ENCODE results near the gene CDC42SE2.
"Not testable (repeated sequence)": the region's sequence is repeated elsewhere in the genome, so short reads cannot be mapped to it uniquely, and the experiment has no call there.

CDC42SE2 gene

DNA sequence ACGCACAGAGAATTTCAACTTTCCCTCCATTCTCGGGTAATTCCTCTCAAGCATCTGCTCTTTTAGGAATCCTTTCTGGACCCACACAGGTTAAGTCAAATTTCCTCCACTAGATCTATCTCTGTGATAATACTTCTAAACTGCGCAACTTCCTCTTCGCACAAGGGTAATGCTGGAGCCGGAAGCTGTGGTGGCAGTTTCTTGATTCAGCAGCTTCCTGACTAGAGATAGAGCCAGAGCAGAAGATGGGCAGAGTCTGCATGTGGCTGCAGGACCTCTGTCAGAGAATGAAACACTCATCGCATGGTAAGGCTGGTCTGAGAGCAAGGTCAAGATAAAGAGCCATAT is 11.1 kb upstream of the CDC42SE2 start:
- no peak for FAIRE-seq

DNA sequence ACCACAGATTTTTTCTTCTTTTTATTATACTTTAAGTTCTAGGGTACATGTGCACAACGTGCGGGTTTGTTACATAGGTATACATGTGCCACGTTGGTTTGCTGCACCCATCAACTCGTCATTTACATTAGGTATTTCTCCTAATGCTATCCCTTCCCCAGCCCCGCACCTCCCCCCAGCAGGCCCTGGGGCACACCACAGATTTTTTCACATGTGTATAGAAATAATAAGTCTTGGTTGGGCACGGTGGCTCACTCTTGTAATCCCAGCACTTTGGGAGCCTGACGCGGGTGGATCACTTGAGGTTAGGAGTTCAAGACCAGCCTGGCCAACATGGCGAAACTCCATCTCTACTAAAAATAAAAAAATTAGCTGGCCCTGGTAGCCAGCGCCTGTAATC is 9.8 kb upstream of the CDC42SE2 start:
- not testable (repeated sequence) for FAIRE-seq

DNA sequence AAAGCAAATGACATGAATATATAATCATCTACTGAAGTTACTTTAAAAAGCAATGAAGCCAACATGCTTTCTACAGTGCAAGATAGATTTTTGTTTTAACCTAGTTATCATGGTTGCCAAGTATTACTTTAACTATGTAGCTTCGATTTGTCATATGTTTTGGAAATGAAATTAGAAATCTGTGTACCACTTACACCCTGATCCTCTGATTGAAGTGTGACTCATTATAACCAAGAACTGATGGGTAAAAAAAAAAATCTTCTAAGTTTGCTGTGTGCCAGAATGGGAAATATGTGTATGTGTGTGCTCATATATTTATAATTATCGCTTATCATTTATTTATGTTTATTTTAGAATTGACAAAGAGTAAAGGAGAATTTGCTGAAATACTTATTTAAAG is 9.1 kb upstream of the CDC42SE2 start:
- no peak for FAIRE-seq

DNA sequence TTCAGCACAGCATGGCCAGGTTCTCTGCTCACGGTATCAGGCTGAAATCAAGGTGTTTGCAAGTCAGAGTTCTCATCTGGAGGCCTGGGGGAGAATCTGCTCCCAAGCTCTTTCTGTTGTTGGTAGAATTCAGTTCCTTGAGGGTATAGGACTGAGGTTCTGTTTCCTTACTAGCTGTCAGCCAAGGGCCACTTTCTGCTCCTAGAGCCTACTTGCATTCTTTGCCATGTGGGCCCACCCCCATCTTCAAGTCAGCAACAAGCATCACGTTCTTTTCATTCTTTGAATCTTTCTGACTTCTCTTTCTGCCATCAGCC is 7.4 kb upstream of the CDC42SE2 start:
- FAIRE-seq: no peak

DNA sequence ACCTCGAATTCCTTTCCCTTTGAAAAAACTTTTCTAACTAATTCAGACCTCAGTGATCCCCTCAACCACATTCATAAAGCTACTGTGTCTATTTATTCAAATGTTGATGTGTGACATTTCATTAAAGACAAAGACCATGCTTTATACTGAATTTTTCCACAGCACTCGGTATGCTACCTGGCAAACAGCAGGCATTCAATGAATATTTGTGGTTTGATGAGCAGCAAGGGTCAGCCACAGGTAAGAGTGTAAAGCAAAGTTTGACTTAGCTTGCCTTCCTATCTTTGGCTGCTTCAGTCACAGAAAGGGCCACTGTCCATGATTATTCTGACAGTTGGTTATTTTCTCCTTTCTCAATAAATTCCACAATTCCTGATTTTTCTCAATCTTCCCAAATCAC is 5.1 kb upstream of the CDC42SE2 start:
- FAIRE-seq: no peak

DNA sequence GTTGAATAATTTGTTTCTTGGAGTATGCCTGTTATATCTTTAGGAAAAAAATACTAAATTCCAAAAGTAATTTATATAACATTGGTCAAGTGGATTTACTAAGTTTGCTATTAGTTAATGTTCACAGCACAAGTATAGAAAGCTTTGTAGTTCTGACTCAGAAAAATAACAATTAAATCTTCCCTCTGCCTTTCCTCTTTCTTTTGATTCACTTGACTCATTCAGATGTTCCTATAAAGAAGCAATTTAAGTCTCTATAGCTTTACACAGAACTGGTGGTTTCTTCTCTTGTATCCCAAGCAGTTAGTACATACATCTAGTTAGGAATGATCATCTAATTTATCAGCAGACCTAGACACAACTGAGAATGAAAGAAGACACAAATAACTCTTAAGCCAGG is 4.5 kb upstream of the CDC42SE2 start:
- no peak for FAIRE-seq

DNA sequence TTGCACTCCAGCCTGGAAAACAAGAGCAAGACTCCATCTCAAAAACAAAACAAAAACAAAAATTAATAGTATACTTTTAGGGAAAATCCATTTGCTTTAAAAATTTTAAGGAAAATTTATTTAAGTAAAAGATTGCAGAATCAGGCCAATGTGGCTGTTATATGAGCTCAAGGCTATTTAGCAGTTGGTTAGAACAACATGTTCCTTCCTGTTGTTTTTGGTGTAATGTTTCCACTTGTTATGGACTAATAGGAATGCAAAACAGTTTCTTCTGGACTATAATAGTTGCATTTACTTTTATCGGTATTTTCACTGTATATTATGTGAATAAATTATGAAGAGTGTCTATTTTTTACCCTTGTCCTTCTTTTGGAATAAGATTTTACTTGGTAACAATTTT is 3.0 kb upstream of the CDC42SE2 start:
- FAIRE-seq: no peak

DNA sequence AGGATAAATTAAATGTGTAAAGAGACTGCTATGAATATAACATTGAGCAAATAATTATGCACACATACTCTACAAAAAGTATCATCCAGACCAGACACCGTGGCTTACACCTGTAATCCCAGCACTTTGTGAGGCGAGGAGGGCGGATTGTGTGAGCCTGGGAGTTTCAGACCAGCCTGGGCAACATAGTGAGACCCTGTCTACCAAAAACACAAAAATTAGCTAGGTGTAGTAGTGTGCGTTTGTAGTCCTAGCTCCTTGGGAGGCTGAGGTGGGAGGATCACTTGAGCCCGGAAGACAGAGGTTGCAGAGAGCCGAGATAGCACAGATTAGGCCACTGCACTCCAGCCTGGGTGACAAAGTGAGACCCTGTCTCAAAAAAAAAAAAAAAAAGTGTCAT is 2.4 kb upstream of the CDC42SE2 start:
- FAIRE-seq: no peak

DNA sequence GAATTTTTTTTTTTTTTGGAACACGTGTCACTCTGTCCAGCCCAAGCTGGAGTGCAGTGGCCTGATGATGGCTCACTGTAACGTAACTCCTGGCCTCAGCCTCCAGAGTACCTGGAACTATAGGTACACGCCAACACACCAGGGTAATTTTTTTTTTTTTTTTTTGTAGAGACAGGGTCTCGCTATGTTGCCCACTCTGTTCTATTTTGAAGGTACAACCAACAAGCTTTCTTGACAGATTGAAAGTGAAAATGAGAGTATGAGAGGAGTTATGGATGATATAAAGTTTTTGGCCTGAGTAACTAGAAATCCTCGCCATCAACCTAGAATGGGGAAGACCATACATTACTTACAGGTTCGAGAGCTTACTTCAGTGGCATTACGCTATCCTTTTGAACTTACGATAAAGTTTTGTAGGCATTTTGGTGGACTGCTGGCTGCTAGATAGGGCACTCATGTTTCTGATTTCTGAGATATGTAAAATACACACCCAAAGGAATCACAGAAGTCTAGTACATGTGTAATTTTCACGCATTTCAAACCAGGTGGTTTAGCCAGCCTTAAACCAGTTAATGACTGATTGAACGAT is 806 bp upstream of the CDC42SE2 start:
- no peak for FAIRE-seq

DNA sequence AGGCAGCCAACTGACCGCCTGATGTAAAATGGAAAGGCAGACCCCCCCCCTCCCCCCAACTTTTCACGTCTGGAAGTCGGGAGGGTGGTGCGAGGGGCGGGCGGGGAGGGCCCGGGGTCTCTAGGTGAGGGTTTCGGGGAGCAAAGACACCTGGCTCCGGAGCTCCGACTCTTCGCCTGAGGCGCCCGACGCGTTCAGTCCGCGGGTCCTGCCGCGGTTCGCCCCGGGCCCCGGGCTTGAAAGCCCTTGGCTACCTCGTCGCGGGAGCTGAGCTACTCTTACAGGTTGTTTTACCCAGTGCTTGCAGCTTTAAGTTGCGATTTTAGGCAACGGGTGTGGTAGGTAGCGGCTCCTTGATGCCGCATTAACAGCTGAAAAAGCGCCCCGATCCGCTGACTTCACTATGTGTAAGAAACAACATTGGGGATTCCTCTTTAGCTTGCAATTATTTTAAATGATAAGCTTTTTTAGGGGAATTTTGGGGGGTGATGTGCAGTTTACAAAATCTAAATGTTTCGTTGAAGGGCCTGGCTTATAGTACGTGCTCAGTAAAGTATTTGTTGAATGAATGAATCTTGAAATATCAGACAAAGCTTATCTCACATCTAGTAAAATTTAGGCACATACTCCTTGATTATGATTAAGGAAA is 722 bp downstream of the CDC42SE2 start:
- FAIRE-seq: no peak

DNA sequence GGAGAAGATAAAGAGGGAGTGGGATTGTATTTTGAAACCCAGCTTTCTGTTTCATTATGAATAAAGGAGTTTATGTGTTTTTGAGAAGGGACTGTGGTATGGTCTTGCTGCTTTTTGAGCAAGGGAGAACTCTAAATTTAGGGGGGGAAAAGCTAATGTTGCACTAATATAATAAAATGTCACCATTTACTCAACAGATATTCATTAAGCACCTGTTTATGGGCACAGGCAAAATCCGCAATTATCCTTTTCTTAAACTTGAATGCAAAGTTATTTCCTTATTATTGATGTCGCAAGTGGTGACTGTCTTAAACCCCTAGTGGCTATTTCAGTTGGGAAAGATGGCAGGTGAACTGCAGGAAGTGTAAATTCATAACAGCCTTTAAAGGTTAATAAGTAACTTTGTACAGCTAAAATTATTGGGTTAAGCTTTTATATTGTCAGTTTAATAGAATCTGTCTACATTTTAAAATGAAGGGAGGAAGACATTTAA is 1.5 kb downstream of the CDC42SE2 start:
- no peak for FAIRE-seq

DNA sequence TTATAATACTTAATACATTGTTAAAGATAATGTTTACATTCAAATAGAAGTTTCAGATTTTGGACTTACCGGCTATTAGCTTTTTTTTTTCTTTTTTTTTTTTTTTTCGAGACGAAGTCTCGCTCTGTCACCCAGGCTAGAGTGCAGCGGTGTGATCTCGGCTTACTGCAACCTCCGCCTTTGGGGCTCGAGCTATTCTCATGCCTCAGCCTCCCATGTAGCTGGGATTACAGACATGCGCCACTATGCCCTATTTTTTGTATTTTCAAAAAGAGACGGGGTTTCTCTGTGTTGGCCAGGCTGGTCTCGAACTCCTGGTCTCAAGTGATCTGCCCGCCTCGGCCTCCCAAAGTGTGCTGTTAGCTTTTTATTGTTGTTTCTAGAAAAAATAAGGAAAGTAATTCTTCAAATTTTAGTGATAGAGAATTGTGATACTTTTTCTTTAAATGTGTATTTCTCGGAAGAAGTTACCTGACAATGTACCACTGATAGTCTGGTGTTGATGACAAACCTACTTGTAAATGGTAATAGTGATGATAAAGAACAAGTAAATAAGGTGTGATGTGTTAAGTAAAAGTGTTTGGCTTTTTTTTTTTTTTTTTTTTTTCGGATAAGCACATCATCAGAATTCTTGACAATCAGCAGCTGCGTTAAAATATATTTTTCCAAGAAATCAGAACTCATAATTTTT is 2.7 kb downstream of the CDC42SE2 start:
- no peak for FAIRE-seq

DNA sequence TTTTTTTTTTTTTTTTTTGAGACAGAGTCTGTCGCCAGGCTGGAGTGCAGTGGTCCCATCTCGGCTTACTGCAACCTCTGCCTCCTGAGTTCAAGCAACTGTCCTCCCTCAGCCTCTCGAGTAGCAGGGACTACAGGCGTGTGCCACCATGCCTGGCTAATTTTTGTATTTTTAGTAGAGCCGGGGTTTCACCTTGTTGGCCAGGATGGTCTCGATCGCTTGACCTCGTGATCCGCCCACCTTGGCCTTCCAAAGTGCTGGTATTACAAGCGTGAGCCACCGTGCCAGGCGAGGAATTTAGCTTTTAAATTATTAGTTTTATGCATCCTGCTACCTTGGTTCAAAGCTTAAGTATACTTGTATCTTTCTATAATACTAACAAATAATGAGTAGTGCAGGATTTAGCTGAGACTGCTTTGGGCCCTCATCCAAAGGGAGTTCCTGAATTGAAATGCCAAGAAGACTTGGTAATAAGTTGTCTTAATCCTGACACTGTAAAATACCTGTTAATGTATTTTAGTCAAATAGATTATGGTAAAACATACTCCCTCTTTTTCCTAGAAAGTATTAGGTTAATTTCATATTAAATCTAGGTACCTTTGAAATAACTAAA is 5.0 kb downstream of the CDC42SE2 start:
- FAIRE-seq: no peak

DNA sequence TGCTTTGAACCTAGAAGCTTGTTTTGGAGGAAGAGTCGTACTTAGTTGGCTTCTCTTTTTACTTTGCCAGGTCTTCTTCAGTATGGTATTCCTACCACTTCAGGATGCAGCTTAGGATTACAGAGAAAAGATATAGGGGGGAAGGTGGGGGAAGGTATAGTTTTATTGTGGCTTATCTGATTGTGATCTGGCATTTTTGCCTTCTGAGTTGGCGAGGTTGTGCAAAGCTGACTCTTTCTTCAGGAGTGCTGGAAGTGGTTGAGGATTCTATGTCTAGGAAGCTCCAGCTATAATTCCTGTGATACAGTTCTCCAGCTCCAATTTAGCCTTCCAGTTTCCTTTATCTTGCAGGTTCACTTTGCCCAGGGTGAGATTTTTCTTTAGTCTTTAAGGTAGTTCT is 7.0 kb downstream of the CDC42SE2 start:
- FAIRE-seq: no peak

DNA sequence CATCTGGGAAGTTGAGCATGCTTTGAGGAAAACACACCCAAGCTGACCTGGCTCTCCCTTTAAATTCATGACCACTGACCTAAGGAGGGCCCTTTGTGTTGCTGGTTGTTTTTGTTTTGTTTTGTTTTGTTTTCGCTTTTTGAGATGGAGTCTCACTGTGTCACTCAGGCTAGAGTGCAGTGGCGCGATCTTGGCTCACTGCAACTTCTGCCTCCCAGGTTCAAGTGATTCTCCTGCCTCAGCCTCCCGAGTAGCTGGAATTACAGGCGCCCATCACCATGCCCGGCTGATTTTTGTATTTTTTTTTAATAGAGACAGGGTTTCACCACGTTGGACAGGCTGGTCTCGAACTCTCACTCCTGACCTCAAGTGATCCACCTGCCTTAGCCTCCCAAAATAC is 8.0 kb downstream of the CDC42SE2 start:
- not testable (repeated sequence) for FAIRE-seq

DNA sequence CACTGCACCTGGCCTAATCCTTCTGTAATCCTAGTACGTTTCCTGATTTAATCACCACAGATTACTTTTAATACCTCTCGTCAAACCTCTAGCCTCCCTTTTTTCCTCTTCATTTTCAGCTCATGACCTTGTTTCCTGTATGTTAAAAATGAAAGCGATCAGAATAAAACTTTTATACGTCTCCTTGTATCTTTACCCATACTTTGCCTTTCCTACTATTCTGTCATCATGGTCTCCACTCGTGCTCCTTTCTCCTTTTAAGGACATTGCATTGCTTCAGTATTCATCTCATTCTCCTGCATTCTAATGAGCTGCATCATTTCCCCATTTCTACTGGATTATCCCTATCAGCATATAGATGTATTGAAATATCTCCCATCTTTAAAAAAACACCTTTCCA is 8.5 kb downstream of the CDC42SE2 start:
- FAIRE-seq: no peak

DNA sequence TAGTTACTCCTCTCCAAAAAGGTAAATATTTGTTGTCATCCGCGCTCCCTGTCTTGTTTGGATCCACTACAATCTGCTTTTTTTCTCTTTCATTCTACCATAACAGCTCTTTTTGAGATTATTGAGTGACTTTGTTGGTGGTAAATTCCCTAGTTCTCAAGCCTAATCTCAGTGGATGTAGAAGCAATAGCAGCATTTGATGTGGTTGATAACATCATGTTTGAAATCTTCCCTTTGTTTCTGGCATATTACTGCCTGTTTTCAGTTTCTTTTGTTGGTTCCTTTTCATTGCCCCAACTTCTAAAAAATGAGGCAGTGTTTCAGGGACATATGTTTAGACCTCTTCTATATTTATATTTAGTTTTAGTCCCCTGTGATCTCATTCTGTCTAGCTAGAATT is 8.9 kb downstream of the CDC42SE2 start:
- no peak for FAIRE-seq

DNA sequence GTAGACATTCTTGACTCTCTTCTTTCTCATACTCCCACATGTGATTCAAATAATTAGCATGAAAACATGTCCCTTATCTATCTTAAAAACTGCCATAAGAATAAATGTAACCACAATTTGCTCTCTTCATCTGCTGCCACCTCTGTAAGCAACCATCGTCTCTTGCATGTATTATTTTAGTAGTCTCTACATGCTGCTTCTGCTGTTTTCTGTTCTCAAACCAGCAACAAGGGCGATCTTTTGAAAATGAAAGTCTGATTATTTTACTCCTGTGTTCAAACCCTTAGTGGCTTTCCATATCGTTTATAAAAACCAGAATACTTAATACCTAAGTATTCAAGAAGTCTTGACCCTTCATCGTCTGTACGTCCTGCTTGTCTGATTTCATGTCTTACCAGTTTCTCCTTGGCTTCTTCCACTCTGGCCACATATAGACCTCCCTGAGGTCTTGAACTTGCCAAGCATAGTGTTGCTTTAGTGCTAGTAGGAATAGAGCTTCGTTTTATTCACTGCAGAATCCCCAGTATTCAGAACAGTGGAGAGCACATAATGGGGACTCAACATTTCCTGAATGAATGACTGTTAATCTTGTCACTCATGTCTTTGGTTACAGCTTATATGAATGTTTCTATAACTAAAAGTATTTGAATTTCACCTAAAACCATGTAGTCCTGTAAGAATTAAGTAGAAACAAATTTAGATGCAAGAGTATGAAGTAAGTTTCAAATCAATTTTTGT is 10.6 kb downstream of the CDC42SE2 start:
- no peak for FAIRE-seq

DNA sequence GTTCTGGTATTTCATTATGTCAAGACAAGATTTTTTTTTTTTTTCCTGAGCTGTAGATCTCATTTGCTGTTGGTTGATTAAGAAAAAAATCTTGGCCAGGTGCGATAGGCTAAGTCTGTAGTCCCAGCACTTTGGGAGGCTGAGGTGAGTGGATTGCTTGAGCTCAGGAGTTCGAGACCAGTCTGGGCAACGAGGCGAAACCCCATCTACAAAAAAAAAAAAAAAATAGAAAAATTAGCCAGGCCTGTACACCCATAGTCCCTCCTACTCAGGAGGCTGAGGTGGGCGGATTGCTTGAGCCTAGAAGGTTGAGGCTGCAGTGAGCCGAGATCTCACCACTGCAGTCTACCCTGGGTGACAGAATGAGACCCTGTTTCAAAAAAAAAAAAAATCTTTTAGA is 12.2 kb downstream of the CDC42SE2 start:
- no peak for FAIRE-seq

DNA sequence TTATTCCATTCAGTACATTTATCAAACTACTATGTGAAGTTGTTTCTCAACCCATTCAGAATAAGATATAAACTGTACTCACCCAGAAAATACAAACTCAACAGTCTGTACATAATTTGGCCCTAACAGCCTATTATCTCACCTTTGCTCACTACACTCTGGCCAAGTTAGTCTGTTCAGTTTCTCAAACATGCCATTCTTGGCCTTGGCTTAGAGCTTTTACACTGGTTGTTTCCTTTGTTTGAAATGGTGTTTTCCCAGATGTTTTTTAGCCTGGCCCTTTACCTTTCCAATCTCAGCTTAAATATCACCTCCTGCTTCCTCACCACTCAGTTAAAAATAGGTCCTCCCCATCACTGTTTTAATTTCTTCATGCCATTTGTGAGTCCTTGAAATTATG is 13.6 kb downstream of the CDC42SE2 start:
- no peak for FAIRE-seq

DNA sequence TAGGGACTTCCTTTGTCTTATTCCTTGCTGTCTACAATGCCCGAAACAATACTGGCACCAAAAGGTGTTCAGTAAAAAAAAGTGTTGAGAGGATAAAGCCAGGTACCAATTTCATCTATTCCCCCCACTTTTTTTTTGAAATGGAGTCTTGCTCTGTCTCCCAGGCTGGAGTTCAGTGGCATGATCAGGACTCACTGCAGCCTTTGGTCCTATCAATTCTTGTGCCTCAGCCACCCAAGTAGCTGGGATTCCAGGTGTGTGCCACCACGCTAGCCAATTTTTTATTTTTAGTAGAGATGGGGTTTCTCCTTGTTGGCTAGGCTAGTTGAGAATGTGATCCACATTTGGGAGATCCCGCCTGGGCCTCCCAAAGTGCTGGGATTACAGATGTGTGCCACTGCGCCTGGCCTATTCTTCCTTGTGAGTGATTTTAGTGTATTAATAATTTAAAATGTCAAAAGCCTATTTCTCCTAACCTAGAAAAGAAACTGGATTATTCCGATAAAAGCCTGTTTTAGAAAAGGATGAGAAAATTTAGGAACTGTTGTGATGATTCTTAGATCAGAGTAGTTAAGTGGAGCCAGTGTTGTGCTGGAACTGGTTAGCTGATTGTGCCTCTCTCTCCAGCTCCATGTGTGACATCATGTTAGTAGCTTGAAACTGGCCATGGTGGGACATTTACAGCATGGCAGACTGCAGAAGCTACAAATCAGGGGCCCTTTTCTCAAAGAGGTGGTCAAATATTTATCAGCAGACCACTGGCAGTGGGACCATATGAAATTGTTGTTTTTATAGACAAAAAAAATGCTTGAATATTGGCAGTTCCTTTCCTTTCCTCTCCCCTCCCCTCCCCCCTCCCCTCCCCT is 14.3 kb downstream of the CDC42SE2 start:
- FAIRE-seq: no peak

DNA sequence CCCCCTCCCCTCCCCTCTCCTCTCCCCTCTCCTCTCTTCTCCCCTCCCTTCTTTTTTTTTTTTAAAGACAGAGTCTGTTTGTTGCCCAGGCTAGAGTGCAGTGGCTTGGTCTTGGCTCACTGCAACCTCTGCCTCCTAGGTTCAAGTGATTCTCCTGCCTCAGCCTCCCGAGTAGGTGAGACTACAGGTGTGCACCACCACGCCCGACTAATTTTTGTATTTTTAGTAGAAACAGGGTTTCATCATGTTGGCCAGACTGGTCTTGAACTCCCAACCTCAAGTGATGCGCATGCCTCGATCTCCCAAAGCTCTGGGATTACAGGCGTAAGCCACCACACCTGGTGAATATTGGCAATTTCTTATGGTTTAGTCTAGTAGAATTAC is 14.9 kb downstream of the CDC42SE2 start:
- FAIRE-seq: not testable (repeated sequence)

Data from colon (tissue), 2 donors.